ENCODE measurements around the gene TMCC1.
"Not testable (repeated sequence)": the region's sequence is repeated elsewhere in the genome, so short reads cannot be mapped to it uniquely, and the experiment has no call there.

DNA sequence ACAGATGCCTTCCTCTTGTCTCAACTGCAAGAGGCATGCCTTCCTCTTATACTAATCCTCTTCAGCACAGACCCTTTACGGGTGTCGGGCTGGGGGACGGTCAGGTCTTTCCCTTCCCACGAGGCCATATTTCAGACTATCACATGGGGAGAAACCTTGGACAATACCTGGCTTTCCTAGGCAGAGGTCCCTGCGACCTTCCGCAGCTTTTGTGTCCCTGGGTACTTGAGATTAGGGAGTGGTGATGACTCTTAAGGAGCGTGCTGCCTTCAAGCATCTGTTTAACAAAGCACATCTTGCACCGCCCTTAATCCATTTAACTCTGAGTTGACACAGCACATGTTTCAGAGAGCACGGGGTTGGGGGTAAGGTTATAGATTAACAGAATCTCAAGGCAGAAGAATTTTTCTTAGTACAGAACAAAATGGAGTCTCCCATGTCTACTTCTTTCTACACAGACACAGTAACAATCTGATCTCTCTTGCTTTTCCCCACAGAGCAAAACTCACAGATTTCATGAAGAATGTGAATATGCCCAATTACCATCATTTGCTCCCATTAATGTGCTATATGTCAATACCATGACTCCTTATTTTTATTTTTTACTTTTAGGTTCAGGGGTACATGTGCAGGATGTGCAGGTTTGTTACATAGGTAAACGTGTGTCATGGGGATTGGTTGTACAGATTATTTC, 251.8 kb downstream of the TMCC1 start:
- TF ChIP-seq, protein P1, sequence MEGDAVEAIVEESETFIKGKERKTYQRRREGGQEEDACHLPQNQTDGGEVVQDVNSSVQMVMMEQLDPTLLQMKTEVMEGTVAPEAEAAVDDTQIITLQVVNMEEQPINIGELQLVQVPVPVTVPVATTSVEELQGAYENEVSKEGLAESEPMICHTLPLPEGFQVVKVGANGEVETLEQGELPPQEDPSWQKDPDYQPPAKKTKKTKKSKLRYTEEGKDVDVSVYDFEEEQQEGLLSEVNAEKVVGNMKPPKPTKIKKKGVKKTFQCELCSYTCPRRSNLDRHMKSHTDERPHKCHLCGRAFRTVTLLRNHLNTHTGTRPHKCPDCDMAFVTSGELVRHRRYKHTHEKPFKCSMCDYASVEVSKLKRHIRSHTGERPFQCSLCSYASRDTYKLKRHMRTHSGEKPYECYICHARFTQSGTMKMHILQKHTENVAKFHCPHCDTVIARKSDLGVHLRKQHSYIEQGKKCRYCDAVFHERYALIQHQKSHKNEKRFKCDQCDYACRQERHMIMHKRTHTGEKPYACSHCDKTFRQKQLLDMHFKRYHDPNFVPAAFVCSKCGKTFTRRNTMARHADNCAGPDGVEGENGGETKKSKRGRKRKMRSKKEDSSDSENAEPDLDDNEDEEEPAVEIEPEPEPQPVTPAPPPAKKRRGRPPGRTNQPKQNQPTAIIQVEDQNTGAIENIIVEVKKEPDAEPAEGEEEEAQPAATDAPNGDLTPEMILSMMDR (IDR thresholded peaks at IDR 0.05): not testable (repeated sequence)
- not testable (repeated sequence) for TF ChIP-seq POLR2A (IDR thresholded peaks at IDR 0.05)
